Activated T-cell treated with anti-CD3 and anti-CD28 coated beads, Interleukin-2, amount 50 U/mL, for 24 hours (primary cell): ENCODE data around the gene RNASE12.

Source experiments
- DNase-seq: peaks from one replicate; pipeline ENCODE4 v3.0.0-alpha.2; 2020
- H3K27ac Mint-ChIP-seq: 2 replicates; pipeline ENCODE4 v1.8.0; 2020; ENCODE audit warnings: mild to moderate bottlenecking, mixed read lengths
- H3K27me3 Mint-ChIP-seq: 2 replicates; pipeline ENCODE4 v1.8.0; 2020; ENCODE audit warnings: mixed read lengths
- H3K36me3 Mint-ChIP-seq: 2 replicates; pipeline ENCODE4 v1.8.0; 2020; ENCODE audit warnings: low read depth, mixed read lengths
- H3K4me1 Mint-ChIP-seq: 2 replicates; pipeline ENCODE4 v1.8.0; 2020; ENCODE audit warnings: low read depth, mixed read lengths
- H3K4me3 Mint-ChIP-seq: 2 replicates; pipeline ENCODE4 v1.8.0; 2020; ENCODE audit warnings: mild to moderate bottlenecking, moderate library complexity, mixed read lengths
- H3K9me3 Mint-ChIP-seq: 2 replicates; pipeline ENCODE4 v1.8.0; 2020; ENCODE audit warnings: mixed read lengths

The RNASE12 gene

DNA sequence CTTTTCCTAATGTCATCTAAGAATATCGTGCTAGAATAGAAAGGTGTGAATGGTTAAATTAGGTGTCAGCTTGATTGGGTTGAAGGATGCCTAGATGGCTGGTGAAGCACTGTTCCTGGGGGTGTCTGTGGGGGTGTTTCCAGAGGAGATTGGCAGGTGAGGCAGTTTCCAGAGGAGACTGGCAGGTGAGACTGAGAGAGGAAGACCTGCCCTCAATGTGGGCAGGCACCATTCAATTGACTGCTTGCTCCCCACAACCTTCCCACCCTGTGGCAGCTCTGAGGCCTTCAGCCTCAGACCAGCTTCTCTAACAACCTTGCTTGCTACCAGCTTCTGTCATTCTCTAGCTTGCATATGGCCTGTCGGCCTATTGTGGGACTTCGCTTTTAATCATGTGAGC, 39.6 kb downstream of the RNASE12 start:
- Mint-ChIP-seq H3K4me1 (no peaks in the 10 kb centered on the region), H3K4me3 (no peak overlapping the region), H3K9me3 (no peaks in the 10 kb centered on the region), H3K27ac (no peak overlapping the region), H3K36me3 (no peaks in the 10 kb centered on the region), H3K27me3 (peaks cover 2% of the 10 kb centered on the region)
- no peak for DNase-seq

DNA sequence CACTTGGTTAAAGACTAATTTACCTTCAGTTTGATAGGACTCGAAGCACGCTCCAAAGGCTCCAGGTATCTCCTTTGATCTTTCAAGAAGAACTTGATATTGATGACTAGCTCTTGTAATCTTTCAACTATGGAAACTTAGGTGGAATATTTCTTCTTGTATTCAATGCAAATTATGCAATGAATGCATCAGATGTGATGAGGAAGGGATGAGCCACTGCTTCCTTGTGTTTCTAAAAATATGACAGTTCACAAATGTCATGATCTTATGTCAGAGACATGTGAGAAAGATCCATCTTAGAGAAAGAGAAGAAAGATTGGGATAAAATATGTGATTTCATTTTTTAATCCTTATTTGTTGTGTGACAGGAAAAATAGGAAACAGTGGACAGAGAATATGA, 40.2 kb downstream of the RNASE12 start:
- DNase-seq, result no peak
- Mint-ChIP-seq H3K4me3 (no peak overlapping the region), H3K27ac (no peak overlapping the region), H3K9me3 (no peaks in the 10 kb centered on the region), H3K27me3 (peaks cover 2% of the 10 kb centered on the region), H3K36me3 (no peaks in the 10 kb centered on the region), H3K4me1 (no peaks in the 10 kb centered on the region)

DNA sequence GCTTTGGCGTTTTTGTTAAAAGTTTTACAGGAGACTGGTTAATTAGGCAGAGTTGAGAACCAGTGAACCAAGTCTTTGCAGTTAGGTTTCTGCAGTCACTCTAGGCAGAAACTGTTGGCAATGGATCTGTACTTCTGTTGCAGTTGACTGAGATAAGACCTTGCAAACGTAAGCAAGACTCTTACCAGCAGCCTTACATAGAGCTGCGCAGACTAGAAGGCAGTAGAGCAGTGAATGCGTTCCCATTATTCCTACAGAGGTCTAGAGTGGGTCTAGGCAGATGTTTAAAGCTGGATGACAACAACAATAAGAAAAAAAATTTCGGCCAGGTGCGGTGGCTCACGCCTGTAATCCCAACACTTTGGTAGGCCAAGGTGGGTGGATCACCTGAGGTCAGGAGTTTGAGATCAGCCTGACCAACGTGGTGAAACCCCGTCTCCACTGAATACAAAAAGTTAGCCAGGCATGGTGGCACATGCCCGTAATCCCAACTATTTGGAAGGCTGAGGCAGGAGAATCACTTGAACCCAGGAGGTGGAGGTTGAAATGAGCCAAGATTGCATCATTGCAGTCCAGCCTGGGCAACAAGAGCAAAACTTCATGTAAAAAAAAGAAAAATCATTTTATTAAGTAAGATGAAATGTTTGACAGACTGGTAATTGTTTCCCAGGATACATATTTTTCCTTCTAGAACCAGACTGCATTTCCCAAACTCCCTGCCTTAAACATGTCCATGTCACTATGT, 42.6 kb downstream of the RNASE12 start:
- Mint-ChIP-seq H3K27me3 (peaks cover 13% of the 10 kb centered on the region), H3K36me3 (no peaks in the 10 kb centered on the region), H3K4me1 (no peaks in the 10 kb centered on the region), H3K27ac (no peak overlapping the region), H3K4me3 (no peak overlapping the region), H3K9me3 (no peaks in the 10 kb centered on the region)
- DNase-seq, result no peak

DNA sequence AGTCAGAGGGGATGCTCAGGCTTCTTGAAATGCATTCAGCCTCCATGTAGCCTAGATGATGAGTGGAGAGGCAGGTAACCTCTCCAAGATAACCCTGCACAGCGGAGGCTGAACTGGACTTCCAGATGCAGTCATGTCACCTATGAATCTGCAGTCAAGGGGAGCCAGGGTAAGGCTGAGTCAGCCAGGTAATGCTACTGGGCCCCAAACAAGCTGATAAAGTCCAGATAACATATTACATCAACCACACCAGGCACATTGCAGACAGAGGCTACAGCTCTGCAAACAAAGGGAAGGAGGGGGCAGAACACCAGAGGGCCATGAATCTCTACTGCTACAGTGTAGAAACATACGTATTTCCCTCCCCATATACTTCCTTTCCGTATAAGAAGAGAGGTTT, 44.3 kb downstream of the RNASE12 start:
- DNase-seq, result no peak
- Mint-ChIP-seq H3K4me1 (no peaks in the 10 kb centered on the region), H3K27ac (no peak overlapping the region), H3K36me3 (no peaks in the 10 kb centered on the region), H3K27me3 (peaks cover 13% of the 10 kb centered on the region), H3K4me3 (no peak overlapping the region), H3K9me3 (no peaks in the 10 kb centered on the region)
